Measurements from ENCODE around the gene C2orf42.
"Not testable (repeated sequence)": the region's sequence is repeated elsewhere in the genome, so short reads cannot be mapped to it uniquely, and the experiment has no call there.

The C2orf42 gene

GRCh38 chr2:70173520-70173919, 17.3 kb downstream of the C2orf42 start:
- no peak for DNase-seq (ENCODE audit: low read depth, low spot score)

DNA sequence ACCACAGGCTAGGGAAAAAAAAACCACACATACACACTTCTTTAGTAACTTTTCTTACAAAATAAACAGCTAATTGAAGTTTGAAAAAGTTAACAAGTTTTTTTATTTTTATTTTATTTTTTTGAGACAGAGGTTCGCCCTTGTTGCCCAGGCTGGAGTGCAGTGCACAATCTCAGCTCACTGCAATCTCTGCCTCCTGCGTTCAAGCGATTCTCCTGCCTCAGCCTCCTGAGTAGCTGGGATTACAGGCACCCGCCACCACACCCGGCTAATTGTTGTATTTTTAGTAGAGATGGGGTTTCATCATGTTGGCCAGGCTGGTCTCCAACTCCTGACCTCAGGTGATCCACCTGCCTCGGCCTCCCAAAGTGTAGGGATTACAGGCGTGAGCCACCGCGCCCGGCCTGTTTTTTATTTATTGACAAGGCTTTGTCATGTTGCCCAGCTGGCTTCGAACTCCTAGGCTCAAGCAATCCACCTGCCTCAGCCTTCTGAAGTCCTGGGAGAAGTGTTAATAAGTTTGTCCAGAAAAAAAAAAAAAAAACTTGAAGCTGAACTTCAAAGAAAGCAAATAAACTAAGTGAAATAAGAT, 21.1 kb downstream of the C2orf42 start:
- not testable (repeated sequence) for DNase-seq (ENCODE audit: low read depth, low spot score)

DNA sequence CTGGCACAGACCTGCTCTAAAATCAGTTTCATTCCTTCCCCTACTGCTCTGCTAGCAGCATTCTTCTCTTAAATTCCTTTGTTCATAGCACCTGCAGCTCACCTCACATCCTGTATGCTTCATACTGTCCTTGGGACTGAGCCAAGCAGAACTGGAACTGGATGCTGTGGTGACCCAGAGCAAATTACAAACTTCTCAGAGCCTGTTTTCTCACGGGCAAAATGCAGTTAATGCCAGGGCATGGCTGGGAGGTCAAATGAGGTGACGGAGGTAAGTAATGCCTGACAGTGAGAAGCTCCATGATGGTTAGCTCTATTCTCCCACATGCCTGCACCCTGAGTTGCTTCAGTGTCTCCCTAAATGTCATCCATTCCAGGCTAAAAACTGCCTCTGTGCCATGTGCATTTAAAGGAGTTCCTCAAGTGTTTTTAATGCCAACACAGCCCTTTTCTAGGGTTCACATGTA, 29.7 kb downstream of the C2orf42 start:
- DNase-seq (ENCODE audit: low read depth, low spot score), result no peak

DNA sequence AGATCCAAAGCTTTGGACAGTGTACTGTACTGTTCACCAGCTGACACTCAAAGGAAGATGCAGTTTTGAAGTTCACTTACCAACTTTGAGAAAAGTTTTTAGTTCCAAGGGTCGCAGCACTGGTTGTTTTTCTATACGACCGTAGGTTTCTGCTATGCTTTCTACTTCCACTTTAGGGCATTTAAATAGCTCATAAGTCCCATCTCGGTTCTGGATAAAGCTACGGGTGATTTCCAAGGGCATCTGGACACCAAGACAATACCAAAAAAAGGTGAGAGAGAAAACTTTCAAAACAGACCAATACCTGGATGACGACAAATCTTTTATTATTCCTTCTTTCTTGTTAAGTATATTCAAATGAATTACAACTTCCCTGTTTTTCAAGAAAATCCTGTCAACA, 30.3 kb downstream of the C2orf42 start:
- no peak for DNase-seq (ENCODE audit: low read depth, low spot score)

- DNase-seq (ENCODE audit: low read depth, low spot score), result not testable (repeated sequence)
These were observed 41.6 kb downstream of the C2orf42 start for GRCh38 chr2:70149130-70149686.

DNA sequence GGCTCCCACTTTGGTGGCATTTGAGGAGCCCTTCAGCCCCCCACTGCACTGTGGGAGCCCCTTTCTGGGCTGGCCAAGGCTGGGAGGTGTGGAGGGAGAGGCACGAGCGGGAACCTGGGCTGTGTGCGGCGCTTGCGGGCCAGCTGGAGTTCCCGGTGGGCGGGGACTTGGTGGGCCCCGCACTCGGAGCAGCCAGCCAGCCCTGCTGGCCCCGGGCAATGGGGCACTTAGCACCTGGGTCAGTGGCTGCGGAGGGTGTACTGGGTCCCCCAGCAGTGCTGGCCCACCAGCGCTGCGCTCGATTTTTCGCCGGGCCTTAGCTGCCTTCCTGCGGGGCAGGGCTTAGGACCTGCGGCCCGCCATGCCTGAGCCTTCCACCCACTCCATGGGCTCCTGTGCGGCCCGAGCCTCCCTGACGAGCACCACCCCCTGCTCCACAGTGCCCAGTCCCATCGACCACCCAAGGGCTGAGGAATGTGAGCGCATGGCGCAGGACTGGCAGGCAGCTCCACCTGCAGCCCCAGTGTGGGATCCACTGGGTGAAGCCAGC, 42.5 kb downstream of the C2orf42 start:
- not testable (repeated sequence) for DNase-seq (ENCODE audit: low read depth, low spot score)

DNA sequence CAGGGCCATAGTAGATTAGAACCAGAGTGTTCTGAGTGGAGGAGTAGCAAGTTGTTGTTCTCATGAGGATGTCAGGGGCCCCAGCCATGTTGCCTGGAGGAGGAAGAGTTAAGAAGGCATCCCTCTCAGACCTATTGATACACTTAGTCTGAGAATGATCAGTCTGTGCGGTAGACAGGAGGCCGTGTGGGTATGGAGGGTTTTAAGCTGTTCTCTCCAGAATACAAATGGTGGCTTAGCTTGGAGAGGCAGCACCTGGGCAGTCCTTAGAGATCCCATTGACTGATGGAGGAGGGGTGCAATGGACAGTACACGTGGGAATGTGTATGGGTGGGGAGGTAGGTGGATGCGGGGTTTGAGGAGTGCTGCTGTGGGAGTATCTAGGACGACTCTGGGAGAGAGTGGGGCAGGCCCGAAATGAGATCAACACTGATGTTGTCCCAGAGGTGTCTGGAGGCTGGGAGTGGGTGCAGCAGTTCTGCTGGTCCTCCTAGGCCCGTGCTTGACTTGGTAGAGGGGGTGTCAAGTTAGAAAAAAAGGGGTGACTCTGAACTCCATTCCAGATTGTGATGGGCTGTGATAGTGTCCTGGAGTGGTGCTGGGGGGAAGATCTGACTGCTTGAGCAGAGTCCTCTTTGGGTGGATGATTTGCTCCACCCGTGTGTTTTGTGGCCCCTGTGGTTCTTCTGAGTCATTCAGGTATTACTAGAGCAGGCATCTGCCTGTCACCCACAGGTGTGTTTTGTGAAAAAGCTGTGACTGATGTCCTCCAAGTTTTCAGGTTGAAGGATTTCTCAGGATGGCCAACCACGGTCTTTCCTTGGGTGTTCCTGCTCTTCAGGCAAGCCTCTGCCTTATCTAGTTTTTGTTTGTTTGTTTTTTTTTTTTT, 44.7 kb downstream of the C2orf42 start:
- DNase-seq (ENCODE audit: low read depth, low spot score), result no peak

DNA sequence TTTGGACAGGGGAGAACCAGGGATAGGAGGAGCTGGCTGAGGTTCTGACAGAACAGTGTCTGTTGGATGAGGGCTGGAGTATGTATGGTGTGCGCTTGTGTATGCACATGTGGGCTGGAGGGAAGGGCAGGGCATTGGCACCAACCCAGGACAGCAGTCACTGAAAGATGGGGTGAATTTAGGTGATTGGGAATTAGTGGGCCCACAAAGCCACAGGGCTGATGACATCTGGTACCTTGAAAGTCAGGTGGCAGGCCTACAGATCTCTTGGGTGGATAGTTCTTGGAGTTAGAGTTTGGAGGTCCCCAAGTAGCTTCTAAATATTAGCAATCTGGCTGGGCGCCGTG, 45.7 kb downstream of the C2orf42 start:
- DNase-seq (ENCODE audit: low read depth, low spot score), result no peak

- no peak for DNase-seq (ENCODE audit: low read depth, low spot score)
These were observed 46.2 kb downstream of the C2orf42 start for GRCh38 chr2:70144443-70145143.

GRCh38 chr2:70143314-70144150, 47.3 kb downstream of the C2orf42 start:
- no peak for DNase-seq (ENCODE audit: low read depth, low spot score)

- peak; percentile 99 for DNase-seq (ENCODE audit: low read depth, low spot score)
These were observed 48.1 kb downstream of the C2orf42 start for GRCh38 chr2:70142590-70143313.

DNA sequence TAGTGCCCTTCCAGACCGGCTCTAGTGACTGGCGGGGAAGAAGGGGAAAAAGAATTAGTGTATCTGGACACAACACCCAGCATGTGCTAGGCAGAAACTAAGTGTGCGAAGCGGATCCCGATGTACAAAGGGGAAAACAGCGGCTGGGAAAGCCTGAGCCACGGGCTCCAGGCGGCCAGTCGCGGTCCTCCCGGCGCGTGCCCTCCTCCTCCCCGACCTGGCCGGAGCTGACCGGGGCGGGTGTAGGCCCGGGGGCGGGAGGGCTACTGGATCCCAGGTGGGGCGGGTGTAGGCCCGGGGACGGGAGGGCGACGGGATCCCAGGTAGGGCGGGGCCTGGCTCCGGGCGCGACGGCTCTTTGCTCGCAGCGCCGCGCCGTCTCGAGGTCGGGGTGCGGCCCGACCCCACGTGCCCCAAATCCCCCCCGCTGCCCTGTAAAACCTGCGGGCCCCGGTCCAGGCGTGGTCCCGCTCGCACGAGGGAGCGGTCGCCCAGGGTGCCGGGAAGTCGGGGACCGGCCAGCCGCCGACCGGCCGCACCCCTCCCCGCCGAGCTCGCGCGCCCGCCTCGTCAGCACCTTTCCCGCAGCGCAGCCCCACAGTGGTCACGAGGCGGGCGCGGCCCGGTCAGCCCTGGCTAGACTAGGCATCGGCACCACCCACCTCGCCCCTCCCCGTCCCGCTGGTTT, 48.8 kb downstream of the C2orf42 start:
- peak; percentile 19 for DNase-seq (ENCODE audit: low read depth, low spot score)

DNA sequence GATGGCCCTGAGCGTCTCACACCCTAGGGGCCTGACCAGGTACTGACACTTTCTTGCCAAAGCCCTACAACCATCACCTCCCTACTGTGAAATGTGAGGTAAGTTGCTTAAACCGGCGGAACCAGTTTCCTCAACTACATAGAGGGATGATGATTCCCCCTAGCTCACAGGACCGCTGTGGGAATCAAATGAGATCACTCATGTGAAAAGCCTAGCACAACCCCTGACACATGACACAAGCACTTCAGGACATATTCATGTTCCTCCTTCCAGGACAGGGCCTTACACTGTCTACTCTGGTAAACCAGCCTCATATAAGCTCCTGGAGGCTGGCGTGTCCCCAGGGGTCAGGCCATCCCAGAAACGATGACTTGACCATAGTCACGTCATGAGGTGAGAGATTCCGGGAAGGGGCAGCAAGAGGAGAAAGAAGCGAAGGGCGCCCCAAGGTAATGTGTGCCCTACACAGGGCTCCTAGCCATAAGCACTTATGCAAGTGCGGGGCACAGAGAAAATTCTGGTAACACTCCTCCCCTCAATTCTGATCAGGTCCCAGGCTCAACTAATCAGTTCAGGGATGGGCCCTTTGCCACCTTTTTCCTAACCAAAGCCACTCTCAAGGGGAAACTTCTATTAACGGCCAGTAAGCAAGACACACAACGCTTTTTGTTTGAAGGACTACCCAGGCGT, 49.5 kb downstream of the C2orf42 start:
- no peak for DNase-seq (ENCODE audit: low read depth, low spot score)

- DNase-seq (ENCODE audit: low read depth, low spot score), result no peak
These were observed 50.0 kb downstream of the C2orf42 start for GRCh38 chr2:70140791-70141211.

DNA sequence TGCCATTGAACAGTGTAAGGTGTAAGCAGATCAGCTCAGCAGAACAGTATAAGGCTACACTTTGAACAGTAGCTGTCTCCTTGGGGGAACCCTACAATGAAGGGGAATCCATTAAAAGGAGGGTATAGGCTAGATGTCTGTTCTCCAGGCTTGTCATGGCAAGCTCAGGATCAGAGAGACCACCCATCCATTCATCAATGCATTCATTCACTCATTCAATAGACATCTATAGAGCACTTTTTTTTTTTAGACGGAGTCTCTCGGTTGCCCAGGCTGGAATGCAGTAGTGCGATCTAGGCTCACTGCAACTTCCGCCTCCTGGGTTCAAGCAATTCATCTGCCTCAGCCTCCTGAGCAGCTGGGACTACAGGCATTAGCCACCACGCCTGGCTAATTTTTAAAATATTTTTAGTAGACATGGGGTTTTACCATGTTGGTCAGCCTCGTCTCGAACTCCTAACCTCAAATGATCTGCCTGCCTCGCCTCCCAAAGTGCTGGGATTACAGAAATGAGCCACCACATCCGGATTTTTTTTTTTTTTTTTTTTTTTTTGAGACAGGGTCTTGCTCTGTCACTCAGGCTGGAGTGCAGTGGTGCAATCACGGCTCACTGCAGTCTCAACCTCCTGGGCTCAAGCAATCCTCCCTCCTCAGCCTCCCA, 56.4 kb downstream of the C2orf42 start:
- not testable (repeated sequence) for DNase-seq (ENCODE audit: low read depth, low spot score)

GRCh38 chr2:70133491-70134322, 57.1 kb downstream of the C2orf42 start:
- no peak for DNase-seq (ENCODE audit: low read depth, low spot score)

- DNase-seq (ENCODE audit: low read depth, low spot score), result no peak
These were observed 57.7 kb downstream of the C2orf42 start for GRCh38 chr2:70133127-70133452.
